ENCODE results near the gene GAL3ST3.
"Not testable (repeated sequence)": the region's sequence is repeated elsewhere in the genome, so short reads cannot be mapped to it uniquely, and the experiment has no call there.

DNA sequence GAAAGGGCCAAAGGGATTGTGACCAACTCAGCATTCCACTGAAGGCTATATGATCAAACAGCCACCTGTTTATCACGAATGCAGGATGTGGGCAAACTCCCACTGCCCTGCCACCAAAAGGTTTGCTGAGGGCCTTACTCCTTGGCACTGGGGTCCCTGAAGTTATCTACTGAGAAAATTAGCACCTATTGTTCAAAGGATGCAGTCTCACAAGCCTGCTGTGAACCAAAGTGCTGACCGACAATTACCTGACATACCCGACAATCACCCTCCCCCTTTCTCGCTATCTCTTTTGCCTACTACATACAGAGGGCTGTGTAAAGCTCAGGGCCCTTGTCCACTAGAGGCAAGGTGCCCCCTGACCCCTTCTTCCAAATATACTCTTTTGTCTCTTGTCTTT is 38.9 kb downstream of the GAL3ST3 start:
- TF ChIP-seq, protein P1, sequence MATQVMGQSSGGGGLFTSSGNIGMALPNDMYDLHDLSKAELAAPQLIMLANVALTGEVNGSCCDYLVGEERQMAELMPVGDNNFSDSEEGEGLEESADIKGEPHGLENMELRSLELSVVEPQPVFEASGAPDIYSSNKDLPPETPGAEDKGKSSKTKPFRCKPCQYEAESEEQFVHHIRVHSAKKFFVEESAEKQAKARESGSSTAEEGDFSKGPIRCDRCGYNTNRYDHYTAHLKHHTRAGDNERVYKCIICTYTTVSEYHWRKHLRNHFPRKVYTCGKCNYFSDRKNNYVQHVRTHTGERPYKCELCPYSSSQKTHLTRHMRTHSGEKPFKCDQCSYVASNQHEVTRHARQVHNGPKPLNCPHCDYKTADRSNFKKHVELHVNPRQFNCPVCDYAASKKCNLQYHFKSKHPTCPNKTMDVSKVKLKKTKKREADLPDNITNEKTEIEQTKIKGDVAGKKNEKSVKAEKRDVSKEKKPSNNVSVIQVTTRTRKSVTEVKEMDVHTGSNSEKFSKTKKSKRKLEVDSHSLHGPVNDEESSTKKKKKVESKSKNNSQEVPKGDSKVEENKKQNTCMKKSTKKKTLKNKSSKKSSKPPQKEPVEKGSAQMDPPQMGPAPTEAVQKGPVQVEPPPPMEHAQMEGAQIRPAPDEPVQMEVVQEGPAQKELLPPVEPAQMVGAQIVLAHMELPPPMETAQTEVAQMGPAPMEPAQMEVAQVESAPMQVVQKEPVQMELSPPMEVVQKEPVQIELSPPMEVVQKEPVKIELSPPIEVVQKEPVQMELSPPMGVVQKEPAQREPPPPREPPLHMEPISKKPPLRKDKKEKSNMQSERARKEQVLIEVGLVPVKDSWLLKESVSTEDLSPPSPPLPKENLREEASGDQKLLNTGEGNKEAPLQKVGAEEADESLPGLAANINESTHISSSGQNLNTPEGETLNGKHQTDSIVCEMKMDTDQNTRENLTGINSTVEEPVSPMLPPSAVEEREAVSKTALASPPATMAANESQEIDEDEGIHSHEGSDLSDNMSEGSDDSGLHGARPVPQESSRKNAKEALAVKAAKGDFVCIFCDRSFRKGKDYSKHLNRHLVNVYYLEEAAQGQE (IDR thresholded peaks at IDR 0.05; ENCODE audit: low read depth, low read length), result not testable (repeated sequence)
- TF ChIP-seq ZNF274 (IDR thresholded peaks at IDR 0.05; ENCODE audit: insufficient read depth, insufficient read length); EP300 (IDR thresholded peaks at IDR 0.05; ENCODE audit: borderline replicate concordance in 1 of 2, control insufficient read depth in 1 of 2, low read depth in 2 of 2, low read length in 2 of 2): not testable (repeated sequence)
- TF ChIP-seq, protein P2, sequence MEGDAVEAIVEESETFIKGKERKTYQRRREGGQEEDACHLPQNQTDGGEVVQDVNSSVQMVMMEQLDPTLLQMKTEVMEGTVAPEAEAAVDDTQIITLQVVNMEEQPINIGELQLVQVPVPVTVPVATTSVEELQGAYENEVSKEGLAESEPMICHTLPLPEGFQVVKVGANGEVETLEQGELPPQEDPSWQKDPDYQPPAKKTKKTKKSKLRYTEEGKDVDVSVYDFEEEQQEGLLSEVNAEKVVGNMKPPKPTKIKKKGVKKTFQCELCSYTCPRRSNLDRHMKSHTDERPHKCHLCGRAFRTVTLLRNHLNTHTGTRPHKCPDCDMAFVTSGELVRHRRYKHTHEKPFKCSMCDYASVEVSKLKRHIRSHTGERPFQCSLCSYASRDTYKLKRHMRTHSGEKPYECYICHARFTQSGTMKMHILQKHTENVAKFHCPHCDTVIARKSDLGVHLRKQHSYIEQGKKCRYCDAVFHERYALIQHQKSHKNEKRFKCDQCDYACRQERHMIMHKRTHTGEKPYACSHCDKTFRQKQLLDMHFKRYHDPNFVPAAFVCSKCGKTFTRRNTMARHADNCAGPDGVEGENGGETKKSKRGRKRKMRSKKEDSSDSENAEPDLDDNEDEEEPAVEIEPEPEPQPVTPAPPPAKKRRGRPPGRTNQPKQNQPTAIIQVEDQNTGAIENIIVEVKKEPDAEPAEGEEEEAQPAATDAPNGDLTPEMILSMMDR (IDR thresholded peaks at IDR 0.05 in 2 of 3, conservative IDR thresholded peaks at IDR 0.05 in 1 of 3; ENCODE audit: control insufficient read depth in 2 of 3, extremely low read depth in 1 of 3, insufficient read depth in 1 of 3, low read depth in 3 of 3, low read length in 3 of 3), result not testable (repeated sequence)
- TF ChIP-seq, protein P3, sequence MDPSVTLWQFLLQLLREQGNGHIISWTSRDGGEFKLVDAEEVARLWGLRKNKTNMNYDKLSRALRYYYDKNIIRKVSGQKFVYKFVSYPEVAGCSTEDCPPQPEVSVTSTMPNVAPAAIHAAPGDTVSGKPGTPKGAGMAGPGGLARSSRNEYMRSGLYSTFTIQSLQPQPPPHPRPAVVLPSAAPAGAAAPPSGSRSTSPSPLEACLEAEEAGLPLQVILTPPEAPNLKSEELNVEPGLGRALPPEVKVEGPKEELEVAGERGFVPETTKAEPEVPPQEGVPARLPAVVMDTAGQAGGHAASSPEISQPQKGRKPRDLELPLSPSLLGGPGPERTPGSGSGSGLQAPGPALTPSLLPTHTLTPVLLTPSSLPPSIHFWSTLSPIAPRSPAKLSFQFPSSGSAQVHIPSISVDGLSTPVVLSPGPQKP (IDR thresholded peaks at IDR 0.05; ENCODE audit: low read depth, low read length), result not testable (repeated sequence)
